AG10803 (cell line): ENCODE results near the gene DEK.
A peak's percentile ranks its signal among the peaks of the same experiment; 100 is the strongest.
"Not testable (repeated sequence)": the region's sequence is repeated elsewhere in the genome, so short reads cannot be mapped to it uniquely, and the experiment has no call there.

Source experiments
- DNase-seq: peaks from one replicate; pipeline ENCODE4 v3.0.0; 2010; ENCODE audit warnings: low read depth
- H3K4me3 ChIP-seq: 2 replicates; pipeline ENCODE4 v1.5.1; 2011; ENCODE audit warnings: mild to moderate bottlenecking, low read length, control low read depth
- TF ChIP-seq, protein P1 (sequence below): conservative IDR thresholded peaks from 2 replicates; pipeline ENCODE4 v1.5.1; 2011; ENCODE audit warnings: mild to moderate bottlenecking, low read length, control low read depth, inconsistent platforms

Gene DEK

DNA sequence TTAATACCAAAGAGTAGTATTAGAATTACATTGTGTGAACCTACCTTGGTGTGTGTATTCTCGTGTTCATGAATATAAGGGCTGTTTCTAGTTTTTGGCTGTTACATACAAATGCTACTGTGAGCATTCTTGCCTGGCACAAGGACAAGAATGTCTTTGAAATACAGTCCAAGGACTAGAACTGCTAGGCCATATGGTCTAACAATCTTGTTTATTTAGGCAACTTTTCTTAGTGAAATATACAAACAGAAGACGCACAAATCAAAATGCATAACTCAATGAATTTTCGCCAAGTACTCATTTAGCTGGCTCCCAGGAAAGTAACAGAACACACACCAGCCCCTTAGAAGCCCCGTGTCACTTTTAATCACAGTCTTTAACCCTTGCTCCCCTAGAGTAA lies 80.6 kb downstream of the DEK start:
- TF ChIP-seq, protein P1, sequence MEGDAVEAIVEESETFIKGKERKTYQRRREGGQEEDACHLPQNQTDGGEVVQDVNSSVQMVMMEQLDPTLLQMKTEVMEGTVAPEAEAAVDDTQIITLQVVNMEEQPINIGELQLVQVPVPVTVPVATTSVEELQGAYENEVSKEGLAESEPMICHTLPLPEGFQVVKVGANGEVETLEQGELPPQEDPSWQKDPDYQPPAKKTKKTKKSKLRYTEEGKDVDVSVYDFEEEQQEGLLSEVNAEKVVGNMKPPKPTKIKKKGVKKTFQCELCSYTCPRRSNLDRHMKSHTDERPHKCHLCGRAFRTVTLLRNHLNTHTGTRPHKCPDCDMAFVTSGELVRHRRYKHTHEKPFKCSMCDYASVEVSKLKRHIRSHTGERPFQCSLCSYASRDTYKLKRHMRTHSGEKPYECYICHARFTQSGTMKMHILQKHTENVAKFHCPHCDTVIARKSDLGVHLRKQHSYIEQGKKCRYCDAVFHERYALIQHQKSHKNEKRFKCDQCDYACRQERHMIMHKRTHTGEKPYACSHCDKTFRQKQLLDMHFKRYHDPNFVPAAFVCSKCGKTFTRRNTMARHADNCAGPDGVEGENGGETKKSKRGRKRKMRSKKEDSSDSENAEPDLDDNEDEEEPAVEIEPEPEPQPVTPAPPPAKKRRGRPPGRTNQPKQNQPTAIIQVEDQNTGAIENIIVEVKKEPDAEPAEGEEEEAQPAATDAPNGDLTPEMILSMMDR, result no peak
- H3K4me3 ChIP-seq, result no peak overlapping the region
- peak; percentile 48 for DNase-seq

DNA sequence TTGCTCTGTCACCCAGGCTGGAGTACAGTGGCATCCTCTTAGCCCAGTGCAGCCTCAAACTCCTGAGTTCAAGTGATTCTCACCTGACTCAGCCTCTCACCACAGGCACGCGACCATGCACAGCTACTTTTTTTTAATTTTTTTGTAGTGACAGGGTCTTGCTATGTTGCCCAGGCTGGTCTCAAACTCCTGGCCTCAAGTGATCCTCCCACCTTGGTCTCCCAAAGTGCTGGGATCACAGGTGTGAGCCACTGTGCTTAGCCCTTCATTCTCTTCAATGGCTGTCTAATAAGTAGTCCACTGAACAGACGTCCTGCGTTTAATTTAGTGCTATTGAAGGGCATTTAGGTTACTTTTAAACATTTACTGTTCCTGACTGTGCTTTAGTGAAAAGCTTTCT lies 81.8 kb downstream of the DEK start:
- TF ChIP-seq, protein P1, result no peak

DNA sequence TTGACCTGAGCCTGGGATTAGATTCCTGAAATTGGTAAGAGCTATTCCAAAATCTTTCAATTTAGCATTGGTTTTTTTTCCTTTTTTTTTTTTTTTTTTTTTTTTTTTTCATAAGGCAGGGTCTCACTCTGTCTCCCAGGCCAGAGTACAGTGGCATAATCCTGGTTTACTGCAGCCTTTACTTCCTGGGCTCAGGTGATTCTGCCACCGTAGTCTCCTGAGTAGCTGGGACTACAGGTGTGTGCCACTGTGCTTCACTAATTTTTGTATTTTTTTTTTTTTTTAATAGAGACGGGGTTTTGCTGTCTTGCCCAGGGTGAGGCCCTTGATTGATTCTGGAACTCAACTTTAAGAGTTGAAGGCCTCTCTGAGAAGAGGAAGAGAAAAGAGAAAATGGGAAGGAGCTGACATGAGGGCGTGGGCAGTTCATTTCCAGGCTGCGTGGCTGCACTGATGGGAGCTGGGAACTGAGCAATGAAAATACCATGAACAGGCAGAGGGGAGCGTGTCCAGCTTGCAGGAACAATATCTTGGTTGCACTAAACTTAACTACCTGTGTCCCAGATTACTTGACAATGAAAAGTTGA lies 84.5 kb downstream of the DEK start:
- no peak overlapping the region for H3K4me3 ChIP-seq
- DNase-seq, result no peak
- TF ChIP-seq, protein P1, result no peak

More for the DNA sequence above, 81.8 kb downstream of the DEK start:
- no peak for DNase-seq
- no peak overlapping the region for H3K4me3 ChIP-seq

GRCh38 chr6:18178960-18179615 lies 85.2 kb downstream of the DEK start:
- TF ChIP-seq, protein P1, result no peak
- DNase-seq, result no peak
- no peak overlapping the region for H3K4me3 ChIP-seq

DNA sequence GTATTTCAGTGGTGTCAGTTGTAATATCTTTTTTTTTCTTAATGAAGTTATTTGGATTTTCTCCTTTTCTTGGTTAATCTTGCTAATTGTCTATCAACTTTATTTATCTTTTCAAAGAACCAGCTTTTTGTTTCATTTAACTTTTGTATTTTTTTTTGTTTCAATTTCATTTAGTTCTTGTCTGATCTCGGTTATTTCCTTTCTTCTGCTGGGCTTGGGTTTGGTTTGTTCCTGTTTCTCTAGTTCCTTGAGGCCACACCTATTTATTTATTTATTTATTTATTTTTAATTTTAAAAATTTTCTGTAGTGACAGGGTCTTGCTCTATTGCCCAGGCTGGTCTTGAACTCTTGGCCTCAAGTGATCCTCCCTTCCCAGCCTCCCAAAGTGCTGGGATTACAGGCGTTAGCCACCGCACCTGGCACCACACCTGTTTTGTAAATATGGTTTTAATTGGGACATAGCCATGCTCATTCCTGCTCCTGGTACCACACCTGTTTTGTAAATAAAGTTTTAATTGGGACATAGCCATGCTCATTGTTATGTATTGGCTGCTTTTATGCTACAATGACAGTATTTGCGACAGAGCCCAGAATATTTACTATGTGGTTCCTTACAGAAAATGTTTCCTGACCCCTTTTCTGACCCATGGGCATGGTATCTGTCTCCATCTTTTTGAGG lies 86.9 kb downstream of the DEK start:
- no peak overlapping the region for H3K4me3 ChIP-seq
- no peak for DNase-seq
- TF ChIP-seq, protein P1, result no peak

GRCh38 chr6:18176198-18176597 lies 88.1 kb downstream of the DEK start:
- DNase-seq, H3K4me3 ChIP-seq: not testable (repeated sequence)
